Measurements from ENCODE around the gene UBE2E2.
A peak's percentile ranks its signal among the peaks of the same experiment; 100 is the strongest.

UBE2E2 gene

GRCh38 chr3:23479026-23479425 lies 275.9 kb downstream of the UBE2E2 start:
- no peak for DNase-seq (ENCODE audit: low spot score)

- DNase-seq (ENCODE audit: low spot score) = no peak
These were observed 276.6 kb downstream of the UBE2E2 start for GRCh38 chr3:23479615-23480328.

DNA sequence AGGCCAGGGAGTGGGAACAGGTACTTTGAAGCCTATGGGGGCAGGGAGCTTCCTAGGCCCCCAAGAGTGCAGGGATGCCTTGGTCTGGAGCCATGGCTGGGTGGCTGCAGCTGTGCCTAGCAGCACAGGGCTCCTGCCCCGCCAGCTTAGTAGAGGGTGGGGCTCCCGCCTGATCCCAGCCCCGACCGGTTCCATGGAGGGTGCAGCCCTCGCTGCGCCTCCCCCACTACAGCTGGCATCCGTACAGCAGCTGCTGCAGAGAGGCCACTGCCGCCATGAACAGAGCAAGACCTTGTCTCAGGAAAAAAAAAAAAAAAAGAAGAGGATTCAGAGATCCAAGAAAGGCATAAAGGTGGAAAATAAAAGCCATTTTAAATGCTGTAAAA lies 277.2 kb downstream of the UBE2E2 start:
- no peak for DNase-seq (ENCODE audit: low spot score)

- DNase-seq (ENCODE audit: low spot score) = no peak
These were observed 278.0 kb downstream of the UBE2E2 start for GRCh38 chr3:23481011-23481615.

GRCh38 chr3:23481616-23482278 lies 278.6 kb downstream of the UBE2E2 start:
- no peak for DNase-seq (ENCODE audit: low spot score)

- no peak for DNase-seq (ENCODE audit: low spot score)
These were observed 281.3 kb downstream of the UBE2E2 start for GRCh38 chr3:23484386-23484785.

DNA sequence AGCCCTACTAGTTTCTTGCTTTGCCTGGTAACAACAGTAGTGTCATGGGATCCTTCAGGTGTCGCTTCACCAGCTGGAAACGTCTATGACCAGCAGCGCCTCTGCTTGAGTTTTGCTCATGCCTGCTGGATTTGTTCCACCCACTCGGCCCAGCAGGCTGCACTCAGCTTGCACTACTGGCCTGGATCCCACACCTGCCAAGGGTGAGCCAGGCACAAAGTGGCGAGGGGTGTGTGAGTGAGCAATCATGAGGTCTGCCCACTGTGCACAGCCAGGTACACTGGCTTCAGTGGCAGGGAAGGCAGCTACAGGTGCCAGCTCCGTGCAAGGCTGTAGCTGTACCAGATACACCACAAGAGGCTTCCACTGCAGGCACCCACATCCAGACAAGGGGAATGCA lies 282.8 kb downstream of the UBE2E2 start:
- DNase-seq (ENCODE audit: low spot score) = no peak

DNA sequence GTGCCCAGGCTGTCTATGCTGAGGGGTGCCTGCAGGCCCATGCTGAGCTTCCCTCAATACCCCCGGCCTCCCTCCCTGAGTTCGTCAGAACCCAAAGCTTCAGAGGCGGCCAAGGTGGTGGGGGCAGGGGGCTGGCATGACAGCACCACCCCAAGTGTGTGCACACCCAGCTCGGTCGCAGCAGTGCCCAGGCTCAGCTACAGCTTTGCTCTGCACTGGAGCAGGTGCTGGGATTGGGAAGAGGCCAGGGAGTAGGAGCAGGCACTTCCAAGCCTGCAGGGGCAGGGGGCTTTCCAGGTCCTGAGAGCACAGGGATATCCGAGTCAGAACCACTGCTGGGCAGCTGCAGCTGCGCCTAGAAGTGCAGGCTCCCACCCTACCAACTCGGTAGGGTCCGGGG lies 283.9 kb downstream of the UBE2E2 start:
- DNase-seq (ENCODE audit: low spot score) = no peak

GRCh38 chr3:23488618-23489017 lies 285.5 kb downstream of the UBE2E2 start:
- DNase-seq (ENCODE audit: low spot score) = peak; percentile 24

GRCh38 chr3:23489300-23490158 lies 286.4 kb downstream of the UBE2E2 start:
- no peak for DNase-seq (ENCODE audit: low spot score)

DNA sequence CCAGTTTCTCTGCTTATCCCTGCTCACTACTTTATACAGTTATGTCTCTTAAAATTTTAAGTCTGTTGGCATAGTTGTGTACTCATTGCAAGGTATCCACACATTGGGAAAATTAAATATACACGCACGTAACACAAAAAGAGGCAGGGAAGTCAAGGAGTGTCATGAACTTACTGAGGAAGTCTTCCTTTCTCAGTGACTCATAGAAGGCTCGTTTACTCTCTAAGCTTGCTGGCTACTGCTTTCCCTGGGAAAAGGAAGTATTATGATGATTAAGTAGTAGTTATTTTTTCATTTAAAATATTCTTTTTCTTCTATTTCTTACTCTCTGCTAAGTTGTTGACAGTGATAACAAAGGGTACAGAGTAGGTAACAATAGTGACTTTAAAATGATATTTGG lies 287.3 kb downstream of the UBE2E2 start:
- DNase-seq (ENCODE audit: low spot score) = no peak

- DNase-seq (ENCODE audit: low spot score) = no peak
These were observed 288.9 kb downstream of the UBE2E2 start for GRCh38 chr3:23492057-23492456.

DNA sequence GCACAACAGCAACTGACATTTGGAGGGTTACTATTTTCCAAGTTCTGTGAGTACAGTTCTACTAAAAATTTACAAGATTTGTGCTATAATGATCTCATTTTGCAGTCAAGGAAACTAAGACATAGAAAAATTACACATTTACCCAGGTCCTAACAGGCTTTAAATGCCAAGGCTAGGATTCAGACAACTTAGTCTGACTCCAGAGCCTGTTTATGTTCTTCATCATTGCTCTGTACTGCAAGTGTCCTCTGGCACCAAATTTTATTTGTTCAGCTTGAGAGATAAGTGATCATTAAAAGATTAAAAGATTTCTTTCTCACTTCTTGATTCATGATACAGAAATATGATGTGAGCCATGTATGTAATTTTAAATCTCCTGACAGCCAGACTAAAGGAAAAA lies 290.8 kb downstream of the UBE2E2 start:
- no peak for DNase-seq (ENCODE audit: low spot score)

GRCh38 chr3:23494967-23495366 lies 291.8 kb downstream of the UBE2E2 start:
- DNase-seq (ENCODE audit: low spot score) = no peak

DNA sequence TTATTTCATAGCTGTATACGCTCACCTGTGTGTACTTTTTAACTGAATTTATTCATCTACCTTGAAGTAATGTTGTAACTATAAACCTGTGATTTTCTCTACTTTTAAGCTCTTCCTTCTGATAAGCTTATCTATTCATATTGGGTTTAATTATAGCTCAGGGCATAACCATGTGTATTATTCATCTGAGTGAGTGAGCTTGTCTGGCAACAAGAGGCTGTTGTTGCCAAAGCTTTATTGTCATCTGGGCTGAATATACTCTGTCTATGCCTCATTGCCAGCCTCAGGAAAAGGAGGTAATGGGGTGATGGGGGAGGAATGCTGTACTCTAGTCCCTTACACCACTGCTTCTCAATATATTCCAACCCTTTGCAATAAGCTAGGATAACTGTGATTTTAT lies 292.4 kb downstream of the UBE2E2 start:
- DNase-seq (ENCODE audit: low spot score) = no peak

DNA sequence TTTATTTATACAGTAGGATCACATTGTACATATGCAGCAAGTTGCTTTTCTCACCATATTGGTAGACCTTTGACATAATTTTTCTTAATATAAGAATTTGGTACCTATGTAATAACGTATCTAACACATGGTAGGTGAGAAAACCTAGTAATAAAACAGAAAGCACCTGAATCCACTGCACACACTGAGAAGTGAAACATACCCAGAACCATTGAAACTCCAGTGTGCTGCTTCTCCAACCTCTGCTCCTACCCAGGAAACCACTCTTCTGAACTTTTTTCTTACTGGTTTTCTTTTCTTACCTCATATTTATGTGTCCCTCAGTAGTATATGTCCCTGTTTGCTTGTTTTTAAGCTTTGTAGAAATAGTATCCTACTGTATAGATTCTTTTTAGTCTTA lies 293.0 kb downstream of the UBE2E2 start:
- DNase-seq (ENCODE audit: low spot score) = no peak

- DNase-seq (ENCODE audit: low spot score) = no peak
These were observed 294.0 kb downstream of the UBE2E2 start for GRCh38 chr3:23497156-23497555.

DNA sequence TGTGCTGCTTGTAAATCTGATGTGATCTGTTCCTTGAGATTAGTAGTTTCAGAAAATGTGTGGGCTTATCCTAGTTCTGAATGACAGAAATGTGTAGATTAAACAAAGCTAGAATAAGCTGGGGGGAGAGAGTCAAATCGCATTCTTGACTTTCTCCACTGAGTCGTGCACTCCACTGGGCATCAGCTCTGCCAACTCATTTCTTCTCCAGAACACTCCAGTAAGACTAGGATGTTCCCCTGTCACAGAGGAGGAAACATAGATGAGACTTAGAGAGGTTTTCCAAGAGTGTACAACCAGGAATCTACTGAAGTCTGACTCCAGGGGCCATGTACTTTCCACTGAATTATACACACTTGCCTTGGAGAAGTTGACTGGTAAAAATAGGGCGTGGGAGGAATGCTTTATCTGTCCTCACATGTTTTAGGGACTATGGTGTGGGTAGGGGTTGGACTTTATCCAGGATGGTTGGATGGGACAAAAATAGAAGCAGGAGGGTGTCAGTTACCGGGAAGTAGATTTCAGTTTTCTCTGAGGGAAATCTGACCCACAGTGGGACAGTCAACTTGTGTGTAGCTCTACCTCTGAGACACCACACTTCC lies 298.2 kb downstream of the UBE2E2 start:
- no peak for DNase-seq (ENCODE audit: low spot score)

DNA sequence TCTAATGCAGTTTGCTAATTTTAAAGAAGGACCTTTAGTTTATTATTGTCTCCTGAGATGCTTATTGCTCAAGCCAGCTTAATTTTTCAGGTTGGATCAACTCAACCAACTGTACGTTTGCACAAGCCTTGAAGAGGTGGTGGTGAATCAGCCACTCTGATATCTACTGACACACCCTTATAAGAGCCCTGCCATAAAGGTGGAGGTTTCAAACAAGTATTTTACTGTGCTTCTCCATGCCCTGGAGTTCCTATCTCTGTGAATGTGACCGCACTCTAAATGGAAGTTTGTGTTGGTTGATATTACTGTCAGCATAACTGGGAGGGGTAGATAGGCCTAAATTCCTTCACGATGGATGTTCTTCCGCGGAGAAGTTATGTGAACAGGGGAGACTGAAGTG lies 305.3 kb downstream of the UBE2E2 start:
- no peak for DNase-seq (ENCODE audit: low spot score)

- no peak for DNase-seq (ENCODE audit: low spot score)
These were observed 315.3 kb downstream of the UBE2E2 start for GRCh38 chr3:23518441-23518840.

DNA sequence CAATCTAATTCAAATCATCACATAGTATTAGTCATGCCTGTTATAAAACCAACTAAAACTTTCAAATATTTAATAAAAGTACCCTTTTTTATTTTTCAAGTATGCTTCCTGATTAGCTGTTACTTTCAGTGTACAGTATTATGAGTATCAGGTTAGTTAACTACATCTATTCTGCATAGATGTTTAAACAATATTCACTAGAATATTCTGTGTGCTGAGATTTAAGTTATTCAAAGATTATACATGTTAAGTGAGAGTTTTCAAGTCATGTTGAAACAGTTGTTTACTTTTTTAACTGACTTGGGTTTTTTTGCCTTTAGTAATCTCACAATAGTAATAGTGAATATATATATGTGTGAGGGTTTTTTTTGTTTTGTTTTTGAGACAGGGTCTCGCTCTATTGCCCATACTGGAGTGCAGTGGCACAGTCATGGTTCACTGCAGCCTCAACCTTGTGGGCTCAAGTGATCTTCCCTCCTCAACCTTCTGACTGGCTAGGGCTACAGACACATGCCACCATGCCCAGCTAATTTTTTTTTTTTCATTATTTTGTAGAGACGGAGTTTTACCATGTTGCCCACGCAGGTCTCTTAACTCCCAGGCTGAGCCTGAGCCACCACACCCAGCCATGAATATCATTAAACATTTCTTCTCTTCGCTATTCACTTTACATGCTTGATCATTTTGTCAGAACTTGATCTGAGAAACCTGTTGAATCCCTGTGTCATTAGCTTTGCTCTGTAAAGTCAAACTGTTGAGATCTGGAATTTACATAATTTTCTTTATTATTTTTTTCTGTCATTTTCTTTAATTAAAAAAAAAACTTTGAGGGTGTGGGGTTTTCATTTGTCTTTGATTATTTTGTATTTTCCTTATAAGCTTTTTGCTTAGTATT lies 316.4 kb downstream of the UBE2E2 start:
- DNase-seq (ENCODE audit: low spot score) = no peak

All from SK-N-DZ (cell line).